Memory B cell (primary cell): ENCODE data around the gene WRNIP1.

Experiments used
- ATAC-seq: fragments of 150-1000 bp; cut with Tn5 transposase; 2 replicates; pipeline ENCODE4 v1.10.0; 2021; ENCODE audit warnings: low read depth, mild to moderate bottlenecking, moderate library complexity
- DNase-seq, 2 donors: peaks; one replicate each; pipeline ENCODE4 v3.0.0; 2022; ENCODE audit warnings: low spot score in 2 of 2
- H3K27ac Mint-ChIP-seq: one replicate; pipeline ENCODE4 v1.8.0; 2022; ENCODE audit warnings: mild to moderate bottlenecking, moderate library complexity, mixed read lengths
- H3K27me3 Mint-ChIP-seq: one replicate; pipeline ENCODE4 v1.8.0; 2022; ENCODE audit warnings: mixed read lengths
- H3K36me3 Mint-ChIP-seq: one replicate; pipeline ENCODE4 v1.8.0; 2022; ENCODE audit warnings: mild to moderate bottlenecking, mixed read lengths
- H3K4me1 Mint-ChIP-seq: one replicate; pipeline ENCODE4 v1.8.0; 2022; ENCODE audit warnings: mixed read lengths
- H3K4me3 Mint-ChIP-seq: one replicate; pipeline ENCODE4 v1.8.0; 2022; ENCODE audit warnings: mild to moderate bottlenecking, moderate library complexity, mixed read lengths
- H3K9me3 Mint-ChIP-seq: one replicate; pipeline ENCODE4 v1.8.0; 2022; ENCODE audit warnings: mixed read lengths

Gene WRNIP1

DNA sequence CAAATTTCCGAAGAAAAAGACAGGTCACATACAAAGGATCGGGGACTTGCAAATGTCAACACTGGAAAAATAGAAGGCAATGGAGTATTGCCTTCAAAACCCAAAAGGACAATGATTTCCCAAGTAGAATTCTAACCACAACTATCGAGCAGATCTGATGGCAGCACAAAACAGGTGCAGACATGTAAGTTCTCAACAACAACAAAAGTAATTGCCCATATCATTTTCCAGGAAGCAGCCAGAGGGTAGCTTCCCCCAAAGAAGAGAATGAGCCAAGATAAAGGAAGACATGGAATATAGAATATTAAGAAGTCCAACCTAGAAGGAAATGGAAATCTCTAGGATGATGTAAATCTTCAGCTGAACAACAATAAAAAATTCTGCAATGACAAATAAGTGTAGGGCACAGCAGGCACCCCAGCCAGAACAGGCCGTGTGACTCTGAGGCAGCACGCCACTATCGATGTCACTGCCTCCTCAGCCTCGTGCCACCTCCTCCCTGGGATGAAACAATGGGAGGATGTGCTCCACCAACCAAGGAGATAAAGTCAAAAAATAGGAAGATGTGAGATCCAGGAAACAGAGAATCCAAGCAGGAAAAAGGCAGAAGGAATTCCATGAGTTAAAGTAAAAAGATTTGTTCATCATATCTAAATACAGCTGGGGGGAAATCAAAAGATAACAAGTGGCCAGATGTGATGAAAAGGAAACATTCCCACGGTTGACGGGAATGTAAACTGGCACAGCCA, 42.3 kb downstream of the WRNIP1 start:
- Mint-ChIP-seq H3K4me1 (peaks cover 2% of the 10 kb centered on the region), H3K9me3 (peaks cover 2% of the 10 kb centered on the region), H3K27me3 (no peaks in the 10 kb centered on the region), H3K4me3 (no peak overlapping the region), H3K36me3 (peaks cover 8% of the 10 kb centered on the region), H3K27ac (no peak overlapping the region)
- no peak for ATAC-seq
- no peak for DNase-seq

DNA sequence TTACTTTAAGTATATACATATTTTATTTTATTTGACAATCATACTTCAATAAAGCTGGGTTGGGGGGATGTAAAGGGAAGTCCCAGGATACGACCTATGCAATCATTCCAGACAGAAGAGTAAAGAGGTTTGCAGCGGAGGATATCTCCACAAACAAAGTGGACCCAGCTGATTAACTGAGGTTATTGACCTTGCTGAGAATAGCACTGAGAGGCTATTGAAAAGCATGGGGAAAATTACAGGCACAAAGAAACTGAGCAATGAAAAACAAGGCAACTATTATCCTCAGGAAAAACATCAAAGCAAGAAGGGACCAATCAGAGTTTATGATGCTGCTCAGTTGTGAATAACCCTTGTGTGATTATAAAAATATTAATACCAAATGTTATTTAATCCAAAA, 43.8 kb downstream of the WRNIP1 start:
- no peak overlapping the region for H3K27ac Mint-ChIP-seq
- ATAC-seq (no peak), DNase-seq (no peak)
- H3K4me1 Mint-ChIP-seq: peaks cover 2% of the 10 kb centered on the region
- H3K27me3 Mint-ChIP-seq: no peaks in the 10 kb centered on the region
- peaks cover 3% of the 10 kb centered on the region for H3K9me3 Mint-ChIP-seq
- peaks cover 11% of the 10 kb centered on the region for H3K36me3 Mint-ChIP-seq
- no peak overlapping the region for H3K4me3 Mint-ChIP-seq

DNA sequence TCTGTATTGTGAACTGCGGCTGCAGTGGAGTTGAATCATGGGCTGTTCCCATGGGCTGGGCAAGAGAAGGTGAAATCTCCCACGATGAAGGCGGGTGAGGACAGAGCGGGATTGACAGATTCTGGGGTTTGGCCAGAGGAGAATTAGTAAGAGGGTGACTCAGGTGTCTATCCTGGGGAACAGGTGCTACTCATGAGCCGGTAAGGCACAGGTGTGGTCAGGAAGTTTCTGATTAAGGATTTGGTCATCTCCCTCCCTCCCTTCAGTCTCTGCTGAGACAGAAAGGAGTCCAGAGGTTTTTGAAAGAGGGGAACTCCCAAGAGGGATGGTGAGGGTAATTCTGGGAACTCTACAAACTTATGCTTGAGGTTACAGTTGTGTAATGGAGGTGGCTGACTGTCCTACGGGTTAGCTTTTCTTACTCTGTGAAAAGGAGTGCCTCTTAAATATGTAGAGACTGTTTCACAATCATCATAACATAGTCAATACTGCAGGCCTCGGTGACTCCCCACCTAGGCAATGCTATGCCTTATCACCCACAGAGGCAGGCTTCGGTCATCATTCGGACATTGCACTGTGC, 45.0 kb downstream of the WRNIP1 start:
- no peak for DNase-seq
- Mint-ChIP-seq H3K4me3 (no peak overlapping the region), H3K36me3 (peaks cover 13% of the 10 kb centered on the region), H3K9me3 (peaks cover 5% of the 10 kb centered on the region), H3K27me3 (no peaks in the 10 kb centered on the region), H3K4me1 (peaks cover 2% of the 10 kb centered on the region), H3K27ac (no peak overlapping the region)
- no peak for ATAC-seq

DNA sequence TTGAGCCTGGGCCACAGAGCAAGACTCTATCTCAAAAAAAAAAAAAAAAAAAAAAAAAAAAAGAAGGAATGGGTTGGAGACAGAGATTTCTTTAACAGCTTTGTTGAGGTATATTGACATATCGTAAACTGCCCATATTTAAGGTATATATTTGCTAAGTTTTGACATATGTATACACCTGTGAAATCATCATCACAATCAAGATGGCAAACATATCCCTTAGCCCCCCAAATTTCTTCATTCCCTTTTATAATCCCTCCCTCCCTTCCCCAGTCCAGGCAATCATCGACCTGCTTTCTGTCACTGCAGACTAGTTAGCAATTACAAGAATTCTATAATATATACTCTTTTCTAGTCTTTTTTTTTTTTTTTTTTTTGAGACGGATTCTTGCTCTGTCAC, 47.5 kb downstream of the WRNIP1 start:
- DNase-seq: no peak
- Mint-ChIP-seq H3K4me1 (peaks cover under 1% of the 10 kb centered on the region), H3K27ac (no peak overlapping the region), H3K27me3 (no peaks in the 10 kb centered on the region), H3K9me3 (peaks cover 14% of the 10 kb centered on the region), H3K36me3 (peaks cover 20% of the 10 kb centered on the region), H3K4me3 (no peak overlapping the region)
- no peak for ATAC-seq

DNA sequence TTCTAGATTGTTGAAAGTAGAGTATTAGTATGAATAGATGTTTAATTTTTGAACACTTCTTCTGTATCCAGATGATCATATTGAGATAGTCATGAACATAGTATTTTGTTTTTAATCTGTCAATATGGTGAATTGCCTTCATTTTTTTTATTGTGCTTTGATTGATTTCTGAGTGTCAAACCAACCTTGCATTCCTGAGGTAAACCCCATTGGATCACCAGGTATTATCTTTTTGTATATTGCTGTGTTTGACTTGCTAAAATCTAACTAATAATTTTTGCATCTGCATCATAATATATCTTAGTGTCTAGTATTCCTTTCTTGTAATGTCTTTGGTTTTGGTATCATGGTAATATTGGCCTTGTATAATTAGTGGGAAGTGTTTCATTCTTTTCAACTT, 51.0 kb downstream of the WRNIP1 start:
- H3K9me3 Mint-ChIP-seq: peaks cover 14% of the 10 kb centered on the region
- DNase-seq: no peak
- no peak overlapping the region for H3K27ac Mint-ChIP-seq
- no peak for ATAC-seq
- peaks cover 19% of the 10 kb centered on the region for H3K36me3 Mint-ChIP-seq
- H3K4me3 Mint-ChIP-seq: no peak overlapping the region
- H3K4me1 Mint-ChIP-seq: no peaks in the 10 kb centered on the region
- no peaks in the 10 kb centered on the region for H3K27me3 Mint-ChIP-seq

DNA sequence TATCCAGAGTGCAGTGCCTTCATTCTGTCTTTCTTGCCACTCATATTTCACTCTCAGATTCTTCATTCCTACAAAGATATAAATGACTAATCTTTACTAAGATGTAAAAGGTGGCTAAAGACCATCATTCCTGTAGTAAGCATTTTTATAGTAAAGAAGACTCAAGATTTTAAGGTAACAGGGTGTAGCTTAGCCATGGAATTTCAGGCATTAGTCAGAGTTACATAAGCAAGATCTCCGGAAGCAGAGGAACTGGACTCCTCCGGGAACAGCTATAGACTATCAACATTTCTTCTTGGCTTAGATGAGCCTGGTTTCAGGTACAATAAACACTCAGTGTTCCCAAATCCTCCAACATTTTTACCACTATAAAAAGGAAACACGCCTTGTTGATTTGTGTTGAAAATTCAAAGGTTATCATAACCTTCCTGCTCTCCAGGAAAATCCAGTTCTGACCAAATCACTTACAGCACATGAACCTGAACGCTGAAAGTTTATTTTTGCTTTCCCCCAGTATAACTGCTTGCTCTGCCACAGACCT, 52.8 kb downstream of the WRNIP1 start:
- H3K36me3 Mint-ChIP-seq: peaks cover 16% of the 10 kb centered on the region
- H3K4me1 Mint-ChIP-seq: no peaks in the 10 kb centered on the region

DNA sequence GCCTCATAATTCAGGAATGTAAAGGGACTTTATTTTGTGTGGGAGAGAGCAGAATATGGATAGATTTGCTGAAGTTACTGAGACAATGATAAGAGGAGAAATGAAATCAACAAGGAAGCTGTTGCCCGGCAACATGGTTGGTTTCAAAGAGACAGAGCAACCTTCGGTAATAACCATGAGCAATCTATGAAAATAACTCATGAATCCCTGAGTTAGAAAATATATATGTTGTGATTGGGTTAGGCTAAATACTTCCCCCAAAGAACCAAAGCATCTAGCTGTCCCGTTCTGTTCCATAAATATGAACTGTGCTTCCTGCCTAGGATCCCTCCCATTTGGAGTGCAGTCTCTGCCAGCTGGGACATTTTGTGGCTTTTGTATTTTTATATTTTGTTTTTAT, 53.4 kb downstream of the WRNIP1 start:
- H3K27ac Mint-ChIP-seq: no peak overlapping the region
- H3K36me3 Mint-ChIP-seq: peaks cover 16% of the 10 kb centered on the region
- DNase-seq (no peak), ATAC-seq (no peak)
- H3K4me3 Mint-ChIP-seq: no peak overlapping the region
- H3K27me3 Mint-ChIP-seq: no peaks in the 10 kb centered on the region
- H3K4me1 Mint-ChIP-seq: no peaks in the 10 kb centered on the region
- peaks cover 12% of the 10 kb centered on the region for H3K9me3 Mint-ChIP-seq

More for the DNA sequence above, 52.8 kb downstream of the WRNIP1 start:
- Mint-ChIP-seq H3K27ac (no peak overlapping the region), H3K9me3 (peaks cover 12% of the 10 kb centered on the region), H3K4me3 (no peak overlapping the region), H3K27me3 (no peaks in the 10 kb centered on the region)
- no peak for ATAC-seq
- DNase-seq: no peak

DNA sequence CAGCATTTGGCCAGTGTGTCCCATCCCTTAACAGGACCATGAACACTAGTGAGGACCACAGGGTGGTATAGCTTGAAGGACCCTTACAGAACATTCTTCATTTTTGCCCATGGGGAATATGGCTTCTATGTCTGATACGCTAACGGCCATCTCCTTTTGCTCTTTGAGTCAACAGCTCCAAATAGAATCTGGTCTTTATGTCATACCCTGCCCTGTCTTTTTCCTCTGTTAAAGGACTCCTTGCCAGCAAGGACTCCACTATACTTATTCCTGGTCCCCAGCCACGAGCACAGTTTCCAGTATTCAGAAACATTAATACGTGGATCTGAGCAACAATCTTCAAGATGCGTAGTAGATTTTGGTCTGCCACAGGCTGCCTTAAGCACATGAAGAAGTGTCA, 53.9 kb downstream of the WRNIP1 start:
- DNase-seq (no peak), ATAC-seq (no peak)
- H3K36me3 Mint-ChIP-seq: peaks cover 13% of the 10 kb centered on the region
- H3K9me3 Mint-ChIP-seq: peaks cover 11% of the 10 kb centered on the region
- H3K27ac Mint-ChIP-seq: no peak overlapping the region
- H3K4me3 Mint-ChIP-seq: no peak overlapping the region
- H3K27me3 Mint-ChIP-seq: no peaks in the 10 kb centered on the region
- H3K4me1 Mint-ChIP-seq: no peaks in the 10 kb centered on the region

DNA sequence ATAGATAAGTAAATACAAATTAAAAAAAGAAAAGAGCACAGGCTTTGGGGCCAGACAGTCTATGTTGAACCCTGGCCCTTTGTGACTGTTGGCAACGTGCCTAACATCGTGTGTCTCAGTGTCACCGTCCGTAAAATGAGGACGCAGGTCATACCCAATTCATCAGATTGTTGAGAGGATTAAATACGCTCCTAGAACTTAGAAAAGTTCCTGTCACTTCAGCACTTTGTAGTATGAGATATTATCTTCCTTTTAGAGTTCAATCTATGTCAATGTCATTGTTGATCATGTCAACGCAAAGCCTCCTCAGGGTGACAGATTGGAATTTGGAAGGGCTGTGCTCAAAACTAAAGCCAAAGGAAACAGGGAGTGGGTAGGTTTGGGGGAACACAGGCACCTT, 54.8 kb downstream of the WRNIP1 start:
- no peaks in the 10 kb centered on the region for H3K4me1 Mint-ChIP-seq
- no peak overlapping the region for H3K4me3 Mint-ChIP-seq
- H3K27ac Mint-ChIP-seq: no peak overlapping the region
- ATAC-seq: no peak
- DNase-seq: no peak
- no peaks in the 10 kb centered on the region for H3K27me3 Mint-ChIP-seq
- peaks cover 11% of the 10 kb centered on the region for H3K9me3 Mint-ChIP-seq
- H3K36me3 Mint-ChIP-seq: peaks cover 12% of the 10 kb centered on the region

DNA sequence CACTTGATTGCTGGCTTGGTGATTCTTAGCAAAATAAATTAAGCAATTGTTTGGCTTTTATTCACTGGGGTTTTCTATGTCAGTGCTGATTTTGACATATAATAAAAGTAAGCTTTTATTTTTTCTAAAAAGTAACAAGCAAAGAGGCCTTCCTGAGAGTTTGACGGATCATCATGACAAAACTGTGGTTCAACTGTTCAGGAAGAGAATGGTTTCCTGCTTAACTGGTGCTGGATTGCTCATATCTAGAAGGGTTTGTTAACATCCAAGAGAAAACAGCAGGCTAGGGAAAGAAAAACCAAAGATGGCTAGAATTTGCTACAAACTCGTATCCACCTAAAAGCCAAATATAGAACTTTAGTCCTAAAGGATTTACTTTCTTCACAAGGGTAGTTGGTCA, 55.2 kb downstream of the WRNIP1 start:
- DNase-seq (no peak), ATAC-seq (no peak)
- Mint-ChIP-seq H3K27me3 (no peaks in the 10 kb centered on the region), H3K36me3 (peaks cover 11% of the 10 kb centered on the region), H3K27ac (no peak overlapping the region), H3K4me1 (no peaks in the 10 kb centered on the region), H3K9me3 (peaks cover 6% of the 10 kb centered on the region), H3K4me3 (no peak overlapping the region)

DNA sequence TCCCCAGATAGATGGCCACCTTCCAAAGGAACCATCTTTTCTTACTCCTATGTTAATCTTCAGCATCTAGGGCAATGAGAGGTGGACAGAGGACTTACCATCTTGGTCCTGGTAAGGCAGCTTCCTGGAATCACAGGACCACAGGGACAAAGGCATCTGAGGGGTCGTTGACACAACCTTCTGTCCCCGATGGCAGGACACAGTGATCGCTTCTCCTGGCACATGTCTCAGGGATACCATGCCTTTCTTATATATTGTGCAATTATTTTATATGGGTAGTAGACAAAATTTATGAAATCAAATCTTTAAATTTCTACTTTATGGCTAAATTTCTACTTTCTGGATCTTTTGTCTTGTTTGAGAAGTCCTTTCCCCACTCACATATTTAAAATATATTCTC, 56.4 kb downstream of the WRNIP1 start:
- no peaks in the 10 kb centered on the region for H3K9me3 Mint-ChIP-seq
- DNase-seq (no peak), ATAC-seq (no peak)
- no peaks in the 10 kb centered on the region for H3K27me3 Mint-ChIP-seq
- H3K4me3 Mint-ChIP-seq: no peak overlapping the region
- no peak overlapping the region for H3K27ac Mint-ChIP-seq
- H3K36me3 Mint-ChIP-seq: peaks cover 5% of the 10 kb centered on the region
- no peaks in the 10 kb centered on the region for H3K4me1 Mint-ChIP-seq

DNA sequence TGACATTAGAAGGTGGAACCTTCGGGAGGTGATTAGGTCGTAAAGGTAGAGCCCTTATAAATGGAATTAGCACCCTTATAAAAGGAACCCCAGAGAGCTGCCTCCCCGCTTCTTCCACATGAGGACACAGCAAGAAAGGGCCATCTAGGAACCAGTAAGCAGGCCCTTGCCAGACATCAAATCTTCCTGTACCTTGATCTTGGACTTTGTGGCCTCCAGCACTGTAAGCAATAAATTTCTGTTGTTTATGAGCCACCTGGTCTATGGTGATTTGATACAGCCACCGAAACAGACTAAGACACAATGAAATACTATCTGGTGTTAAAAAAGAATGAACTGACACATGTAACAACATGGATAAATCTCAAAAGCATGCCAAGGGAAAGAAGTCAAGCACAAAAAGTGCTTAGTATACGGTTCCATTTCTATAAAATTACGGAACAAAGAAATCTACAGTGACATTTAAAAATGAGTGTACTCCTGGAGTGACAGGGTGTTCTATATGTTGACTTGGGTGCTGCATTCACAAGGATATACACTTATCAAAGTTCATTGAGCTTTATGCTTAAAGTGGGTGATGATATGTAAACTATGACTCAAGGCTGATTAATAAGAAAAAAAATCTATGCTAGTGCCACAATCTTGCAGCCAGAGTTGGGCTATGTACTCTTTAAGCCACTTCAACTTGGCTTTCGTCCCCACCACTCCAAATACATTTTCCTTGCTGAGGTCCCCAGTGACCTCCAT, 58.1 kb downstream of the WRNIP1 start:
- Mint-ChIP-seq H3K4me1 (no peaks in the 10 kb centered on the region), H3K9me3 (no peaks in the 10 kb centered on the region), H3K27me3 (no peaks in the 10 kb centered on the region), H3K4me3 (no peak overlapping the region), H3K27ac (no peak overlapping the region), H3K36me3 (peaks cover 1% of the 10 kb centered on the region)
- DNase-seq: no peak
- ATAC-seq: no peak

DNA sequence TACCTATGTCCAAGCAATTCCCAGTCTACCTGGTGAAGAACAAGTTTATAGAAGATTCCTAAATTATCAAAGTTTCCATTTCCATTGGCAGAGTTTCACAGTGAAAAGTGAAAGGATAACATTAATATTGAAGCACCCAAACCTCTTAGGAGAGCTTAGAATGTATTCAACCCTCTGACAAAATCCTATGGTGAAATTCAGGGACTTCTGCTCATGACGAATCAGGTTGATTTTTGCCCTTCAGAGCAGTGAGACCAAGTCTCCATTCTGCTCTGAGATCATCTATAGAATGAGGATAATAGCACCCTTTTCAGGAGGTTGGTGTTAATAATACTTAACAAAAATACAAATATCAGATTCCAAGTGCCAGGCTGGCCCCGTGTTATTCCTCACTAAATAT, 60.9 kb downstream of the WRNIP1 start:
- no peaks in the 10 kb centered on the region for H3K4me1 Mint-ChIP-seq
- H3K27me3 Mint-ChIP-seq: no peaks in the 10 kb centered on the region
- ATAC-seq (no peak), DNase-seq (no peak)
- no peak overlapping the region for H3K4me3 Mint-ChIP-seq
- H3K27ac Mint-ChIP-seq: no peak overlapping the region
- H3K9me3 Mint-ChIP-seq: no peaks in the 10 kb centered on the region
- H3K36me3 Mint-ChIP-seq: peaks cover 5% of the 10 kb centered on the region

DNA sequence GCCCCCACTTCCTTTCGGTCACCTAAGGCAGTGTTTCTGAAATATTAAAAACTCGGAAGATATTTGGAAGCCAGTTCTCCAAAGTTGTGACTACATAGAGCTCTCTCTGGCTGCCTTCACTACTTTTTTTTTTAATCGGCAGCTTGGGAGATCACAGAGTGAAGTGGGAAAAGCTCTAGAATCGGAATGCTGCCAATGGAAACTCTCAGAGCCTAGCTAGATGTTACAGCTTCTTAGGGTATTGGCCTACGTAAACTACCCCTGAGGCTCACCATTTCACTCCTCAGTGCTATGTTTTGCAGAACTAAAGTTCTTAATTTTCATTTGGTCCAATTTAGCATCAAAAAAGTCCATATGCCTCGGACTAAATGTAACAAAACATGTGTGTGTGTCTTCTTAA, 61.9 kb downstream of the WRNIP1 start:
- H3K4me3 Mint-ChIP-seq: no peak overlapping the region
- peaks cover 10% of the 10 kb centered on the region for H3K36me3 Mint-ChIP-seq
- DNase-seq: no peak
- no peaks in the 10 kb centered on the region for H3K9me3 Mint-ChIP-seq
- no peaks in the 10 kb centered on the region for H3K27me3 Mint-ChIP-seq
- H3K4me1 Mint-ChIP-seq: no peaks in the 10 kb centered on the region
- H3K27ac Mint-ChIP-seq: no peak overlapping the region
- ATAC-seq: no peak
